NCI-H1417 (cell line): ENCODE data around the gene BAZ2B.

Source experiments
- DNase-seq, 3 experiments: peaks; one replicate each; lab custom pipeline; 2025; lab: John Stamatoyannopoulos, UW

Gene BAZ2B

DNA sequence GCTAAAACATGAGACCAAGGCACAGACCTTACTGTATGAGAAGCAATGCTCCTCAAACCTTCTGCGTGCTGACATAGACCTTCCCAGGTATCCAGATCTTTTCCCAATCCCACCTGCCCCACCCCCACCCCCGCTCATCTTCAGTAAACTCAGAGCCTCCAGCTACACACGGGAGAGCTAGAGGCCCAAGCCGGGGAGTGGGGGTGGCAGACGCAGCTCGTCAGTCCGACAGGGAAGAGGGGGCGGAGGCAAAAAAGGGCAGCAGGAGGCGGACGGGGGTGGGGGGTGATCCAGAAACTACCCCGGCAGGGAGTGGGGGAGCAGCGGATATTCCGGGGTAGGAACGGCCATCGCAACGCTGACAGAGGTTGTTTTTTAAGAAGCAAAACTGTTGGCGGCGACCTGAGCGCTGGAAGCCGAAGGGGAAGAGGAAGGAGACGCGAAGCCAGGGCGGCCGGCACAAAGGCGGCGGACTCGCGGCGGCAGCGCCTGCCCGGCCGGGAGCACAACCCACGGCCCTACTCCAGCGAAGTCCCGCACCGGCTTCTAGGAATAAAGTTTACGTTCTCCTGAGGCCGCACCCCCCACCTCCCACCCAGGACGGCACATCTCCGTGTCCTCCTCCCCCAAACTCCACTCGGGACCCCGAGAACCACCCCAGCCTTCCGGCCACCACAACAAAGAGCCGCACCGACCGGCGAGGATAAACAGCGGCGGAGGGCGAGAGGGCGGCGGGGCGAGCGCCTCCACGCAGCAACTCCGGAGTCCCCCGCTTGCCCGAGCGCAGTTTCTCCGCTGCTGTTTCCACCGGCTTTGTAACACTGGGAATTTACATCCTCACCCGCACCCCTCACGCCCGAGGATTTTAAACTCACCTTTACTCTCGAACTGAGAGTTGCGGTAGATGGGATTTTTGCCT, 722 bp downstream of the BAZ2B start:
- DNase-seq = peak; percentile 59 to 79 (median 64)

DNA sequence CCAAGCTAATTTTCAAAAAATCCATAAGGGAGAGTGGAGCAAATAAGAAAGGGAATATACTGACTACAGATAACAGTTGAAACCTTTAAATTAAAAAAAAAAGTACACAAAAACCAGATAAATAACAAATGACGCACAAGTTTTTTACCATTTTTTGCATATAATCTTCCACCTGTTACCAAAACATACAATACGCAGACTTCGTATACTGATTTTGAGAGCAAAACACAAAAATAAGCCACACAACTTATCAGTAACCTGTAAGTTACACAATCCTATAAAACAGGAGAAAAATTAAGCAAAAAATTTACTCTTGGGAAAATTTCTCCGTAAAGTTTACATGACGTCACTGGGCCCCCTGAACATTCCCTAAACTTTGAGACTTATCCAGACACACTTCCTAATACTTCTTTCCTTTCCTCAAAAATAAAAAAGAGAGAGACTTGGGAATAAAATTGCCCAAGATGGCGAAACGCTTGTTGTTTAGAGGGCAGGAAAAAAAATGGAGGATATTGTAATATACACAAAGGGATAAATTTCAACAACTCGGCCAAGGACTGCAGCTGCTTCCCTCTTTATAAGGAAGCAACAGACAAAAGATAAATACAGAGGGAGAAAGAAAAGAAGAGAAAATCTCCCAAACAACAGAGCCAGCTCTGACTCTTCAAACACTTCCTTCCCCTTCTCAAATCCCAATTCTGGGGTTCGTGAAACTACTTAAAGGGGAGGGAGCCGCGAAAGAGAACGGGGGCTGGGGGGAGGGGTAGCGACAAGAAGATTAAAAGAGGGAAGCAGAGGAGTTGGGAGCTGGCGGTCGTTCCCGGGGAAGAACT, 1.6 kb downstream of the BAZ2B start:
- peak; percentile 53 to 79 (median 59) for DNase-seq

DNA sequence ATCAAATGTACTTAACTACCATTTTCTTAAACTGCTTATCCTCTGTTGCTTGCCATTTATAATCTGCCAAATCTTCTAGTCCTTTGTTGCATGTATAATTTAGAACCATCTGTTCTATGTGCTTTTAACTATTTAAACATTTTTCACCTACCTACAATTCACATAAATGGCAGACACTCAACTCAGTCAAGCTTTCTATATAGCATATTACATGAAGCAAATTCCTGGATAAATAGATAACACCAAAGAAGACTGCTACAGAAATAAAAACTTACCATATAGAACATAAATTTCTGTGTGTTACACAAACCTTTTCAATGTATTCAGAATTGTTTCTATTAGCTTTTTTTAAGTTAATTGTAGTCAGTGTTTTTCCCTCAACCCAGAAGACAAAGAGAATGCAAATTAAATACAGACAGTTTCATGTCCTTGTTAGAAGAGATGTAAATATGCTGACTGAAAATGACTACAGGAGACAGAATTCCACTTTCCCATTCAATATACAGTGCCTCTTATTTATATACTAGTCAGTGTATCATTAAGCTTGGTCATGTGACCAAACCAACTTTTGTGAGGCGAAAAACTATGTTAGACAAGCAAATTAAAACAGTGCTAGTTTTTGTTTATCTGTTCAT, 2.6 kb downstream of the BAZ2B start:
- DNase-seq = peak in 2 of 3 experiments; percentile 3 to 45

DNA sequence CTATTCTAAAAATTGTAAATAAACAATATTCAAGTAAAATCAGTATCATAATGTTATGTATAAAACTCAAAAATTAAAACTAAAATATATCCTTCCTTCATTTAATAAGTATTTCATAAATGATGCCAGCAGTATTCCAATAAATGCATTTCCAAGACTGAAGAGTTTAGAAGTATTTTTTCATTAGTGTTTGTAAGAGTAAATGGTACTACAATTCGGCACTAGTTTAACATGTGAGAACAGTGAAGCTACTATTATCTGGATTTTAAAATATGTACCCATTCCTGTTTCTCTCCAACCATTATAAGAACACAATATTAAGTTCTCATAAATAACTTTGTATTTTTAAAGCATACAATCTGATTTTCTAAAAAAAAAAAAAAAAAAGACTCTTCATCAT, 3.3 kb downstream of the BAZ2B start:
- no peak for DNase-seq

DNA sequence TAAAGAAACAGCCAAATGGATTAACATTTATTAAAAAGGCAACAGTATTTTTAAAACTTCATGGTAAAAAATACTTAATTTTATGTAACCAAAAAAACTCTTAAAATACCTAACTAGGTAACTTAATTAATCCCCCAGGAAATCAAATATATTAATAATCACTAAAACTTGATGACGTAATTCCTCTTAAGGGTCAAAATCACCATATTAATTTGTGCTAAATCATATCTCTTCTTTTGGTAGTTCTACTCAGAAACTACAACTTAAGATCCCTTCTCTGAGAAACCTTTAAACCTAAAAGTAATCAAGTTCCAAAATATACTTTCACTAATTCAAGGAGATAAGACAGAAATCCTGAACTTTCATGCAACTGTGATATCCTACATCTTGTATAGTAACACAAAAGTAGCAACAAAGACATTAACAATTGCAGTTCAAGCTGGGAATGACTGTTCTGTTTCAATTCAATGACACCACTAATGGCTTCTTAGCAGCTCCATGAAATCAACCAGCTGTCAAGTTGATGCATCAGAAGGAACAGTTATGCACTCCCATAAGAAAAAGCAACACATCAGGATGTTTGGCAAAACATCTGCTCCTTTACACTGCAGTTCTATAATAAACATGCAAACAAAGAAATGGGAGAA, 4.0 kb downstream of the BAZ2B start:
- DNase-seq = peak in 2 of 3 experiments; percentile 32 to 38

DNA sequence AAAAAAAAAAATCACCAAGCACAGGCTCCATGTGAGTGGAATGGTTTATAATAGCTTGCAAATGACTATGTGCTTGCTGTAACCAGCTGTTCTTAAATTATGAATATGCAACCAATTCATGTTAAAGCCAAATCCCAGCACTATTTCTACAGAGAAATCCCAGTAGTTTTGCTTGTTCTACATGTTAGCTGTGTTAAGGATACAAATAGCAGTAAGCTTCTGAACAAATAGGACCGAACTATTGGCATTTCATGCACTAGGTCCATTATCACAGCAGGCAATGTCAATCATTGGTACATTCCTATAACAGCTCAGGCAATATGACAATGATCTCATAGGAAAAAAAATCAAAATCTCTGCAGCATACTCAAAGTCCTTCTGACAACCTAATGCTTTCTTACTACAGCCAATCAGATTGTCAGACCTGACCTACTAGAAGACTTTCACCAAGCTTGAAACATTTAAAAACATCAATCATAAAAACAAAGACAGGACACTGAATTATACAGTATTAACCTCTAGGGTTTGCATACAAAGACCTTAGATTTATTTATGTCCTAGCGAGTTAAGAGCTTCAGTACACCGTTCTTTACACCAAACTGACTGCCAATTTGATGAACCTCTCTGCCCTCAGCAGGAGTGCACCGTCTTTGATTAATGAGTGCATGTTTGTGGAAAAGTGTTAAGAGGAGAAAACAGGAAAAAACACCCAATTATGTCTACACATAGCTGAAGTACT, 6.4 kb downstream of the BAZ2B start:
- DNase-seq = peak; percentile 20 to 69 (median 24)

DNA sequence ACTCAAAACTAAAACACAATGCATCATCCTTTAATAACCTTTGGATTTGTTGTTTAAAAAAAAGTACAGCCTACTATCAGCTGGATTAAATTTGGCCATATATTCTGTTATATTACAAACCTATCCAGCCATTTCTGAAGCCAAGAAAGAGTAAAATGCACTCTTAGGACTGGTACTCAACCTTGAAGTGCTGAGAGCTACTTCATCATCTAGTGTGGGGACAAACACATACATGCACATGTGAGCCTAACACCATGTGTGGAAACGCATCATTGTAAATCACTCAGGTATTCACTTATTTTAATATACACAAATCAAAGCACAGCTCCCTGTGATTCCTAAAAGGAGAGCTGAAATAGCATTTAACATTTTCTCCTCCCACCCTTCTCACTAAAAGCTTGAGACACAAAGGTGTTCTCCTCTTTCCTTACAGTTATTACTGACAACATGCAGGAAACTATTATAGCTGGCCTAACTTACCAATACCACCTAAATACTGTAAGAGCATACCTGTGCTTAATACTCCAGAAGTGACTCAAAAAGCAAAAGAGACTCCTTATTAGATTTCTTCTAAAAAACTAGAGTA, 7.5 kb downstream of the BAZ2B start:
- DNase-seq = peak in 1 of 3 experiments; percentile 6

DNA sequence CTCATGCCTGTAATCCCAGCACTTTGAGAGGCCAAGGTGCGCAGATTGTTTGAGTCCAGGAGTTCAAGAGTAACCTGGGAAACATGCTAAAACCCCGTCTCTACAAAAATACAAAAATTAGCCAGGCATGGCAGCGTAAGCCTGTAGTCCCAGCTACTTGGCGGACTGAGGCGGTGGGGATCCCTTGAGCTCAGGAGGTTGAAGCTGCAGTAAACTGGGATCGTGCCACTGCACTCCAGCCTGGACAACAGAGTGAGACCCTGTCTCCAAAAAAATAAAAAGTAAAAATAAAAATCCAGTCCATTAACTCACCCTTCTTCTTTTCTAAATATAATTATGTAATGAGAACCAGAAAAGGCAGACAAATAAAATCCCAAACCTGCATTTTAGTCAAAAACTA, 8.2 kb downstream of the BAZ2B start:
- no peak for DNase-seq

DNA sequence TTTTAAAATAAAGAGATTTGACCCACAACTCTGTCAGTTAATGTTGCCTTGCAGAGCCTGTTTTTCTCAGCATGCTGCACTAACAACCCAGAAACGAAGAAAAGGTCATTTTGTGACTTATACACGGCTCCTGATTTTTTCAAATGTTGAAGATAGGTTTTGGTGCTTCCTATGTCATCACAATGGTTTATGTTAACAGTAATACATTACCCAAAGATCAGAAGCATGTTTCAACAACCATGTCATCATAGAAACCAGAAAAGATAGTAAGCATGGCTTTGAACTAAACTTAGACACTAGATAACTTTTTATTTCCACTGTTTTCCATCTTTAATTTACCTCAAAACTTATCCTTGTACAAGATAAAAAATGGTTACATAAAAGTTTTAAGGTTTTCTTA, 10.1 kb downstream of the BAZ2B start:
- DNase-seq = no peak

DNA sequence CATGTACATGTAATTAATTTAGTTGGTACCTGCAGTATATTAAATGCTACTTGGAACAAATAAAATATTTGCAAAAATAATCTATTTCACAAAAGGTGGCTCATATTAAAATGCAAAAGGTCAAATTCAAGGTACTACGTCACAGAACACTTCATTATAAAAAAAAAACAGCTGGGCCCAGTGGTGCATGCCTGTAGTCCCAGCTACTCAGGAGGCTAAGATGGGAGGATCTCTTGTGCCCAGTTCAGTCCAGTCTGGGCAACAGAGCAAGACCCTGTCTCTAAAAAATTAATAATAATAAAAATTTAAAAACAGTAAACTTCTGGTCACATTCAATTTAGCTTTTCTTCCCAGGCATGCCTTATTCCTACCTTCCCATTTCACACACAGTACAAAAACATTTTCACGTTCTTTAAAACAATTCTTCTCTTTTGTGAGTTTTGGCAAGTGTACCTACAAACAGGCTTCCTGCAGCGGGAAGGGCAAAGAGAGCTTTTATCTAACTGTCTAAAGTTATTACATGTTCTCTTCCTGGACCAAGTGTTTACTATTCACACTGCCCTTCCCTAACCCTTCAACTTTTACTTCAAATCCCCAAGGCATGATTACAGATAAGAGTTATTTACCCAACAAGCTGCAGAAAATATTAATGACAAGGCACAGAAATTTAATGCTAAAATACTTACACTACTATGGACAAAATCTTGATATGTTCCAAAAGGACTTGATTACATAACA, 10.7 kb downstream of the BAZ2B start:
- no peak for DNase-seq

DNA sequence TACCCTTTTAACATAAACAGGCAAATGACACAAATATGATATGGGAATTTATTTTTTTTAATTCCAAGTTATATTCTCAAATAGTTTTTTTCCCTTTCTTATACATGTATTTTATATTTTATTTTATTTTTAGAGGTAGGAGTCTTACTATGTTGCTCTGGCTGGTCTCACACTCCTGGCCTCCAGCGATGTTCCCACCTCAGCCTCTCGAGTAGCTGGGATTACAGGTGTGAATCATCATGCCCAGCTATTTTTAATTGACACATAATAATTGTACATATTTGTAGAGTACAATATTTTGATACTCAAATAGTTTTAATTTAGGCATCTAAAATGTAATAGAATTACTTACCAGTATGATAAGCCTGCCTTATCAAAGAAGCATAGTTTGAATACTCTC, 12.2 kb downstream of the BAZ2B start:
- no peak for DNase-seq

DNA sequence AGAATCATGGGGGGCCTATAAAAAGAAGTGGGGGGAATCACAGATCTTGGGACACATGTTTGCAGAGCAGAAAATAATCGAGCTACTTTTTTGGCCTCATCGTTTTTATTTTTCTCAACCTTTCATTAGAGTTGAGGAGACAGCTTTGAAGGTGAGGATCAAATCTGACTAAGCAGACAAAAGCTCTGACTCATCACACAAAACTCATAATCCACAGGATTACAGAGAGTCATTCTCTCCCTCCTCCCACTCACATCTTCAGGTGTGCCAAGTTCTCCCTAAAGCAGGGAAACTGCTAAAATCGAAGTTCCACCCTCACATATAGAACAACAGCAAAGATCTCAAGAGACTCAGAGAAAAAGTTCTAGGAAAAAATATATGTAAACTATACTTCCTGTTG, 15.6 kb downstream of the BAZ2B start:
- no peak for DNase-seq

DNA sequence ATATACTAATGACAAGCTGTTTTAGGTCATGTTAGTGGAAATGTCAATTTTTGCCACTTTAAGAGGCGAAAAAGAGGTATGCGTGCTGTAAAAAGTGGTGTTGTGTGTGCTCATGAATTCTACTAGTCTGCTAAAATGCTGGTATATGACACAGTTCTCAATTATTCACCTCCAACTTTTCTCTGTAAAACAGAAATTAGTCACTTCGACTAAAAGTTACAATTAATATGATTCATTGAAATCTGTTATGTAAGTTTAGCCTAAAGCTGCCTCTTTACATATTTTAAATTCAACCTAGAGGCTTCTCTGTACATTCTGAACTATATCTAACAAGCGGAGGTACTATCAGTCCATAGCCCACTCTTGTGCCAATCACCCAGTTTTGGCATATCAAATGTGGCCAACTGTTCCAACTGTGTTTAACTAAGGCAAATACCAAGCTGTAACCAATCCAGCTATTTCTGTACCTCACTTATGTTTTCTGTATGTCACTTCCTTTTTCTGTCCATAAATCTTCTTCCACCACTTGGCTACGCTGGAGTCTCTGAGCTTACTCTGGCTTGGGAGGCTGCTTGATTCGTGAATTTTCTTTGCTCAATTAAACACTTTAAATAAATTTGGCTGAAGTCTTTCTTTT, 20.8 kb downstream of the BAZ2B start:
- DNase-seq = no peak

DNA sequence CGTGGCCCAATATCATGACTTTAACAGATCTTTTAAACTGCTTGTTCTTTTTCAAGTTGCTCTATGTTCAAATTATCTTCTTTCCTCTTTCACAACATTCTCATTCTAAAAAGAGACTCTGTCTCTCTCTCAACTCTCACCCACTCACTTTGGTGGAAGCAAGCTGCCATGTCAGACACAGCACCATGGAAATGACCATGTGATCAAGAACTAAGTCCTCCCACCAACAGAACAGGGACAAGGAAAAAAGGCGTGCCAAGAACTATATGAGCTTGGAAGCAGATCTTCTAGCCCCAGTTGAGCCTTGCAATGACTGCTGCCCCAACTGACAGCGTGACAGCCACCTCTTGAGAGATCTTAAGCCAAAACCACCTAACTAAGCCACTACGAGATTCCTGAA, 23.9 kb downstream of the BAZ2B start:
- no peak for DNase-seq

DNA sequence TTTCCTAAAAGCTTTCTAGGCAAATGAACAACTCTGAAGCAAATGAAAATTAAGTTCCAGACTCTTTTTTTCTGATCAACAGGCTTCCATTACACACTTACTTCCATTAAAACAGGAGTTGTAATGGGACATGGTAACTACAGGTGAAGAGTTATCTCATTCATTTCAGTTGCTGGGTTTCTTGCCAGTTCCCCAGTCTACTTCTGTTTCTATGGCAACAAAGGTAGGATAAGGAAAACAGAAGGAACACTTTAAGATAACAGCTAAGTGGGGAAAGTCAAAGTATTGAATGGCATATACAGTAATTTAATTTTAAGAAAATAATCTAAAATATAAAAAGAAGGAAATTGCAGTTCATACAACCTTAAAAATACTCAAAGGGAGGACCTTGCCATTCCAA, 25.1 kb downstream of the BAZ2B start:
- DNase-seq = no peak

DNA sequence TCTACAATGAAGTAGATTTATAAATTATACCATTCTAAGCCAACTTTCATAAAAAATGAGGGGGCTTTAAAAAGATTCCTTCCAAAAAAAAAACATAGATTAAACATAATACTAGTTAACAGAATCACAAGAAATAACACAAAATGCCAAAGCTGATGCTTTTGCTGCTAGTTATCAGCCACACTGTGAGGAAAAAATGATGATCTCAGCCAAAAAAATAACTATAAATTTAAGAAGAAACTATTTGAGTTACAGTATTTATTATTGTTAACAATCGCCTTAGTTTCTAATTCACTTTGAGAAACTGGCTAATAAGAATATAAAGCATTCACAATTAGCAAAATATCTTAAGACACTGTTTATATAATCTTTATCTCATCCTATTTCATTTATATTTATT, 27.1 kb downstream of the BAZ2B start:
- DNase-seq = no peak

DNA sequence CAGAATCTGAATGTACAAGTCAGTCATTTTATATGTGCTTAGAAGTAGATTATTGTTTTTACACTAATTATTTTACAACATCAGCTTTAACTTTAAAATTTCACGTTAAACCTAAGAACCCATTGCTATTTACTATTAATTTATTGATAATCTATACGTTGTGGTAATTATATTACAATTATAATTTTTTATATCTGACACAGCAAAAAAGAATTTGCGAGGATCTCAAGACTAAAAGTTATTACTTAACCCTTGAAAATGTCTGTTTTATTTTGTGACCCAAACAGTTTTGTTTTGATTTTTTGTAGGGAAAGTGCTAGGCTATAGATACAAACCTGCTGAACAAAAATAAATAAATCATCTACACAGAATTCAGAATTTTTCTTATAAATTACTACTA, 30.3 kb downstream of the BAZ2B start:
- DNase-seq = no peak

DNA sequence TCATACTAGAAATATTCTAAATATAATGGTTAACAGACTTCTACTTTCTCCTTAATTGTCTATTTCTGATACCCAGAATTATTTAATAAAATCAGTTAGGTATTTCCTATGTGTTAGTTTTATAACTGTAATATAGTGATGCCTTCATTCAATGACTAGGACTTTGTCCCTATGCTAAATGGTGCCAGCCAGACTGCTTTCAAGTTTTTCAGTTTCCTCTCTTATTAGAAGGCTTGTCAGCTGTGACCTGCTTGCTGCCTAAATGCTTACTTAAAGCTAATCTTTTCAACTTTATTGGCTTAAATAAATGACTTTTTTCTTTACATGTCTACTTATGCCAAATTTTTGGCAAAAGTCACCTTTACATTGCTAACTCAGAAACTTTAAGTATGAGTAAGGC, 30.7 kb downstream of the BAZ2B start:
- DNase-seq = no peak

DNA sequence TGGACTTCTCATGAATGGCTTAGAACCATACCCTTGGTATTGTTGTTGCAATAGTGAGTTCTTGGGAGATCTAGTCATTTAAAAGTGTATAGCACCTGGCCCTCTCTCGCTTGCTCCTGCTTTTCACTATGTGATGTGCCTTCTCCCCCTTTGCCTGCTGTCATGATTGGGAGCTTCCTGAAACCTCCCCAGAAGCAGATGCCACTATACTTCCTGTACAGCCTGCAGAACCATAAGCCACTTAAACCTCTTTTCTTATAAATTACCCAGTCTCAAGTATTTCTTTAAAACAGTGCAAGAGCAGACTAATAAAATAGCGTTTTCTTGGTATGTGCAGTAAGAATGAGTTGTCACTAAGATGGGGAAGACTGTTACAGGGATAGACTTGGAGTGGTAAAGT, 31.6 kb downstream of the BAZ2B start:
- DNase-seq = no peak
